ENCODE measurements around the gene BRINP1. TPM values are rescaled to one million over a fixed set of nuclear protein-coding genes. Genes with fewer than 3 reads are reported as not detected.

Gene BRINP1
- polyA plus RNA-seq, 3 donors = not detected

- Mint-ChIP-seq H3K36me3 (peaks cover 0 to 5% of the 10 kb centered on the region in 2 donors), H3K9me3 (peaks cover 3 to 20% (median 14%) of the 10 kb centered on the region in 7 donors), H3K27me3 (ENCODE audit: low read depth in 3 of 3) (peaks cover 38 to 45% (median 45%) of the 10 kb centered on the region in 3 donors), H3K27ac (no peak overlapping the region), H3K4me3 (peak overlapping the region in 1 of 2 donors; percentile 86), H3K4me1 (peaks cover 2% of the 10 kb centered on the region)
- Histone ChIP-seq H3K9ac (ENCODE audit: insufficient read depth, low read length, poor library complexity, severe bottlenecking) (no peak overlapping the region), H3K79me2 (ENCODE audit: insufficient read depth, low read length) (no peaks in the 10 kb centered on the region), H3K9me3 (replicated peaks in 1 of 2; ENCODE audit: control insufficient read depth in 1 of 2, insufficient read depth in 1 of 2, low read length in 2 of 2) (peaks cover 0 to 33% of the 10 kb centered on the region in 2 donors), H4K20me1 (ENCODE audit: insufficient read depth, low read length) (no peaks in the 10 kb centered on the region), H3K36me3 (replicated peaks in 1 of 2; ENCODE audit: control insufficient read depth in 1 of 2, insufficient read depth in 2 of 2, low read length in 2 of 2) (no peaks in the 10 kb centered on the region), H3K27ac (ENCODE audit: low read depth in 1 of 2, low read length in 2 of 2) (no peak overlapping the region), H3K27me3 (ENCODE audit: control insufficient read depth in 2 of 2, insufficient read depth in 2 of 2, low read length in 2 of 2) (peaks cover 37 to 45% of the 10 kb centered on the region in 2 donors), H3K4me2 (replicated peaks; ENCODE audit: extremely low read depth, low read length, poor library complexity, severe bottlenecking) (no peak overlapping the region), H2AFZ (ENCODE audit: insufficient read depth, low read depth, low read length, poor library complexity, severe bottlenecking) (no peak overlapping the region), H3K4me1 (ENCODE audit: control insufficient read depth in 1 of 2, insufficient read depth in 2 of 2, low read length in 2 of 2) (no peaks in the 10 kb centered on the region), H3K4me3 (replicated peaks in 1 of 3; ENCODE audit: low read depth in 2 of 3, low read length in 3 of 3) (no peak overlapping the region)
- TF ChIP-seq, protein P1, sequence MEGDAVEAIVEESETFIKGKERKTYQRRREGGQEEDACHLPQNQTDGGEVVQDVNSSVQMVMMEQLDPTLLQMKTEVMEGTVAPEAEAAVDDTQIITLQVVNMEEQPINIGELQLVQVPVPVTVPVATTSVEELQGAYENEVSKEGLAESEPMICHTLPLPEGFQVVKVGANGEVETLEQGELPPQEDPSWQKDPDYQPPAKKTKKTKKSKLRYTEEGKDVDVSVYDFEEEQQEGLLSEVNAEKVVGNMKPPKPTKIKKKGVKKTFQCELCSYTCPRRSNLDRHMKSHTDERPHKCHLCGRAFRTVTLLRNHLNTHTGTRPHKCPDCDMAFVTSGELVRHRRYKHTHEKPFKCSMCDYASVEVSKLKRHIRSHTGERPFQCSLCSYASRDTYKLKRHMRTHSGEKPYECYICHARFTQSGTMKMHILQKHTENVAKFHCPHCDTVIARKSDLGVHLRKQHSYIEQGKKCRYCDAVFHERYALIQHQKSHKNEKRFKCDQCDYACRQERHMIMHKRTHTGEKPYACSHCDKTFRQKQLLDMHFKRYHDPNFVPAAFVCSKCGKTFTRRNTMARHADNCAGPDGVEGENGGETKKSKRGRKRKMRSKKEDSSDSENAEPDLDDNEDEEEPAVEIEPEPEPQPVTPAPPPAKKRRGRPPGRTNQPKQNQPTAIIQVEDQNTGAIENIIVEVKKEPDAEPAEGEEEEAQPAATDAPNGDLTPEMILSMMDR (IDR thresholded peaks at IDR 0.05) = no peak
- DNase-seq = no peak
- 40% methylated on average over 3 of the region's 7 CpGs for WGBS (ENCODE audit: insufficient coverage)
- intact Hi-C loops (cut with micrococcal nuclease) = no loop called here
Measured at GRCh38 chr9:119367683-119368075, 1.6 kb downstream of the BRINP1 start.

- Histone ChIP-seq H3K27ac (ENCODE audit: low read depth in 1 of 2, low read length in 2 of 2) (no peak overlapping the region), H3K9ac (ENCODE audit: insufficient read depth, low read length, poor library complexity, severe bottlenecking) (no peak overlapping the region), H3K9me3 (replicated peaks in 1 of 2; ENCODE audit: control insufficient read depth in 1 of 2, insufficient read depth in 1 of 2, low read length in 2 of 2) (peaks cover 0 to 33% of the 10 kb centered on the region in 2 donors), H3K4me2 (replicated peaks; ENCODE audit: extremely low read depth, low read length, poor library complexity, severe bottlenecking) (no peak overlapping the region), H4K20me1 (ENCODE audit: insufficient read depth, low read length) (no peaks in the 10 kb centered on the region), H3K4me1 (ENCODE audit: control insufficient read depth in 1 of 2, insufficient read depth in 2 of 2, low read length in 2 of 2) (no peaks in the 10 kb centered on the region), H2AFZ (ENCODE audit: insufficient read depth, low read depth, low read length, poor library complexity, severe bottlenecking) (no peak overlapping the region), H3K4me3 (replicated peaks in 1 of 3; ENCODE audit: low read depth in 2 of 3, low read length in 3 of 3) (no peak overlapping the region), H3K27me3 (ENCODE audit: control insufficient read depth in 2 of 2, insufficient read depth in 2 of 2, low read length in 2 of 2) (peaks cover 37 to 45% of the 10 kb centered on the region in 2 donors), H3K79me2 (ENCODE audit: insufficient read depth, low read length) (no peaks in the 10 kb centered on the region), H3K36me3 (replicated peaks in 1 of 2; ENCODE audit: control insufficient read depth in 1 of 2, insufficient read depth in 2 of 2, low read length in 2 of 2) (no peaks in the 10 kb centered on the region)
- WGBS (ENCODE audit: insufficient coverage) = 49% methylated on average over 7 of the region's 9 CpGs
- no peak for DNase-seq
- H3K27ac Mint-ChIP-seq = no peak overlapping the region
- peaks cover 3 to 20% (median 14%) of the 10 kb centered on the region in 7 donors for H3K9me3 Mint-ChIP-seq
- H3K4me1 Mint-ChIP-seq = peaks cover 2% of the 10 kb centered on the region
- TF ChIP-seq, protein P1 (IDR thresholded peaks at IDR 0.05) = no peak
- peaks cover 0 to 5% of the 10 kb centered on the region in 2 donors for H3K36me3 Mint-ChIP-seq
- peaks cover 38 to 45% (median 45%) of the 10 kb centered on the region in 3 donors for H3K27me3 Mint-ChIP-seq (ENCODE audit: low read depth in 3 of 3)
- intact Hi-C loops (cut with micrococcal nuclease) = no loop called here
- H3K4me3 Mint-ChIP-seq = peak overlapping the region in 1 of 2 donors; percentile 86
Measured at GRCh38 chr9:119366909-119367682, 2.1 kb downstream of the BRINP1 start.

Measured in CD14-positive monocyte (primary cell).